AG08395 (cell line): ENCODE data around the gene POLD2.

Experiments
- DNase-seq: peaks from one replicate; pipeline ENCODE4 v3.0.0; 2012; ENCODE audit warnings: mixed read lengths, low spot score

POLD2 gene

GRCh38 chr7:44152971-44153947 is 29.9 kb upstream of the POLD2 start:
- no peak for DNase-seq

- no peak for DNase-seq
Observed at GRCh38 chr7:44151956-44152355, 28.6 kb upstream of the POLD2 start.

- DNase-seq: no peak
Observed at GRCh38 chr7:44150966-44151941, 27.9 kb upstream of the POLD2 start.

GRCh38 chr7:44150466-44150832 is 27.1 kb upstream of the POLD2 start:
- no peak for DNase-seq

DNA sequence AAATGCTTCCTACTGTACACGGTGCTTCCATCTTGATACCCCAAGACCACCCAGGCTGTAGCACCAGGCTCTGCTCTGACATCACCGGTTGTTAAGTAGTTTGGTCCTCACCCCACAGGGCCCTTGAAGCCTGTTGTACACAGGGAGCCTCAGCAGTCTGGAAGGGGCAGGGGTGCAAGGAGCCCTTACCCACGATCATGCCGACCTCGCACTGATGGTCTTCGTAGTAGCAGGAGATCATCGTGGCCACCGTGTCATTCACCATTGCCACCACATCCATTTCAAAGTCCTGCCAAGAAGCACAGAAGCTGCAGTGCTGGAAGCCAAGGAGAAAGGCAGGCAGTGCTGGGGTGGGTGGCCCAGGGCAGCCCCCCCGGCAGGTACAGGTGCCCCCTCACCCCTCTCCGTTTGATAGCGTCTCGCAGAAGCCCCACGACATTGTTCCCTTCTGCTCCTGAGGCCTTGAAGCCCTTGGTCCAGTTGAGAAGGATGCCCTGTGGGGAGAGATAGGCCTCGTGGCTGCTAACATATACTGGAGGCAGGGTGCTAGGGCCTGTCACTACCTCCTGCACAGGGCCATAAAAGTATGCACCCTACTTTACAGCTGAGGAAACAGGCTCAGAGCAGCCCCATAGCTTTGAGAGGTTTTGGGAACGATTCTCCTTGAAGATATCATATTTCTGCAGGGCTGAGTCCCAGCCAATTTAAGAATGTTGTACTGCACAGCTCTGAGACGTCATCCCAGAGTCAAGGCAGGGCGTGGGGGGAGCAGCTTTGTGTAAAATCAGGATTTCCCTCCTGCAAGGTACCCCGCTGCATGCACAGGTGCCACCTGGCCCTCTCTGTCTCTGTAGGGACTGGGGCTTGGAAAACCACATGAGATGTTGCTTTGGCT is 26.5 kb upstream of the POLD2 start:
- DNase-seq: no peak

DNA sequence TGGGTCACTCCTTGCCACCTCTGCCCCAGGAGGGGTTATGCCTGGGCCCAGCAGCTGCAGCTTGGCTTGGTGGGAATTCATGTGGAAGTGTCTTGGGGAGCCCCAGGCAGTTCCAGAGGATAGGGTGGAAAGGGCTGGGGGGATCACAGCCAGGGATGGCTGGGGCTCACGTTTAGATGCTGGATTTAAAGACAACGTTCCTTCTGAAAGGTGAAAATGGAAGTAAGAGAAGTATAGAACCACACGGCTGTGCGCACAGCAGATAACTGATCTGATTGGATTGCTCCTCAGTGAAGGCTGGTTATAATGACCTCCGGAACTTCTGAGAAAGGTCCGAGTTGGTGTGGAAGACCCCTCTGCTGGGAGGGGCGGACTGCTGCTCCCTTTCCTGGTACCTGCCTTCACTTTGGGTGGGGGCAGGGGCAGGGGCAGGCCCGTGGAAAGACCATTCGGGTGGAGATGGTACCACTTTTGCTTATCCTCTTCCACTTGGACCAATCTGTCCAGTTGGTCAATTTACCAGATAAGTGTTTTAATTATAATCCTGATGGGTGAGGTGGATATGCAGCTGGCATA is 25.7 kb upstream of the POLD2 start:
- DNase-seq: no peak

DNA sequence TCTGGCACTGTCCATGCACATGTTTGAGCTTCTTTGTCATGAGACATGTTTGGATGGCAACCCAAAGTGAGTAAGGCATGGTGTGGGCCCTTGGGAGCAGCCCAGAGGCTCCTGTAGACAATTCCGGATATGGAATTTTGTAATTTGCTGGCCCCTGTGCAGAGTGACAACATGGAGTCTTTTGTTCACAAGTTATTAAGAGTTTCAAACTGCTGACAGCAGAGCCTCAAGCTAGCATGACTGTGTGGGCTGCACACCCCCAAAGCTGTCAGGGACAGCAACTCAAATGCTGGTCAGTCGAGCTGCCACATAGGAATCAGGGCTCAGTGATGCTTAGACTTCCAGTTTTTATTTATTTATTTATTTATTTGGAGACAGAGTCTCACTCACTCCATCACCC is 24.8 kb upstream of the POLD2 start:
- no peak for DNase-seq

DNA sequence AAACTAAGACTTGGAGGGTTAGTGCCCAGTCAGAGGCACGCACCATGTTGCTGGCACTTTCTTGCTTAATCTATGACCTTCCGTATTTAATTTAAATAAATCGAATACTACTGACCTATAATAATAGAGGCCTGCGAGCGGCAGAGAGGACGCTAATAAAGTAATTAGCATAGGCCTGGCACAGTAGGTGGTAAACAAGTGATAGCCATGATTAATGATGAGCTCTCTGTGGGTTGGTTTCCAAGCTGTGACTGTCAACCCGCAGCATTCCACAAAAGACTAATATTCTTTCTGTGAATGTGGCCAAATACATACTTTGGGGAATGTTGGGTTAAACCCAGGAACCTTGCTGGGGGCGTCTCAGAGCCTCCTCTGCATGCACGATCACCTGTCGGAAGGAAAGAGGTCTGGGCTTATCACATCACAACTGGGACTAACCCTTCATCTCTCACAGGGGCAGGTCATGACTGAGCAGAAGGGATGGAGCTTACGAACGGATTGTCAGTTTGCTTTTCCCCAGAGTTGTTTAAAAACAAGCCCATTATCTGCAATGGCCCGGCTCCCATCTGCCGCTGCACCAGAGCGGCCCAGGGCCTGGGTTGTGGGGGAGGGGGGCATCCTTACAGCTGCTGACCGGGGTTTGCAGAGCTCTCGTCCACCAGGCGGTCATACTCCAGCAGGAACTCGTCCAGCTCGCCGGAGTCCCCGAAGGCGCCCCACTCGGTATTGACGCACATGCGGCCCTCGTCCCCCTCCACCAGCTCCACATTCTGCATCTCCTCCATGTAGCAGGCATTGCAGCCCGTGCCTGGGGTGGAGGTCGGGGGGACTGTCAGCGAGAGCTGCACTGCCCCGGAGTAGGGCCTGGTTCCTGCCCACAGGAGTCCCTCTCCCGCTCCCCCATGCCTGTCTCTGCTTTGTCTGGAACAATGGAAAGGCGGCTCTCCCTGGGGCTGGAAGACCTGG is 24.0 kb upstream of the POLD2 start:
- DNase-seq: no peak

GRCh38 chr7:44145969-44146911 is 22.9 kb upstream of the POLD2 start:
- peak; percentile 93 for DNase-seq

- no peak for DNase-seq
Observed at GRCh38 chr7:44145479-44145968, 22.2 kb upstream of the POLD2 start.

DNA sequence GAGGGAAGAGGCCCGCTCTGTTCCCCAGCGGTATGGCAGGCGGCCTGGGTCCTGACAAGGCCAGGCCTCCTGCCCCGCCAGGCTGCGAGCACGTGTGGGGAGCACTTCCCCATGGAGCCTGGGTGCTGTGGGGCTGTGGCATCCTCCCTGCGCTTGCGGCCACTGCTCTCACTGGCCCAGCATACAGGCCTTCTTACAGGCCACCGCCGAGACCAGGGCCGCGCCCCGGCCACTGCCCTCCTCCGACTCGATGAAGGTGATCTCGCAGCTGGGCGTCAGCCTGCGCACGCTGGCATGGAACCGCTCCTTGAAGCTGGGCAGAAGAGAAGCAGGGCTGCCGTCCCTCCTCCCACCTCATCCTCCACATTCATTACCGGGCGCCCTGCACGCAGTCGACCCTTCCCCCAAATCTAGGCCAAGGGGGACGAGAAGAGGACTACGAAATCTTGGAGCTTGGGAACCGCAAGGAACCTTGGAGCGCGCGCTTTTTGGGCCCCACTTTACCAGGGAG is 21.7 kb upstream of the POLD2 start:
- no peak for DNase-seq

GRCh38 chr7:44144426-44144967 is 21.1 kb upstream of the POLD2 start:
- no peak for DNase-seq

- no peak for DNase-seq
Observed at GRCh38 chr7:44143646-44144250, 20.4 kb upstream of the POLD2 start.

GRCh38 chr7:44142028-44142427 is 18.7 kb upstream of the POLD2 start:
- DNase-seq: no peak

- DNase-seq: no peak
Observed at GRCh38 chr7:44141221-44141850, 18.0 kb upstream of the POLD2 start, which contains the start of gene MYL7. TSS of gene MYL7 (minus strand) at chr7:44141332. CDS start at chr7:44141305, 27 bp downstream.

DNA sequence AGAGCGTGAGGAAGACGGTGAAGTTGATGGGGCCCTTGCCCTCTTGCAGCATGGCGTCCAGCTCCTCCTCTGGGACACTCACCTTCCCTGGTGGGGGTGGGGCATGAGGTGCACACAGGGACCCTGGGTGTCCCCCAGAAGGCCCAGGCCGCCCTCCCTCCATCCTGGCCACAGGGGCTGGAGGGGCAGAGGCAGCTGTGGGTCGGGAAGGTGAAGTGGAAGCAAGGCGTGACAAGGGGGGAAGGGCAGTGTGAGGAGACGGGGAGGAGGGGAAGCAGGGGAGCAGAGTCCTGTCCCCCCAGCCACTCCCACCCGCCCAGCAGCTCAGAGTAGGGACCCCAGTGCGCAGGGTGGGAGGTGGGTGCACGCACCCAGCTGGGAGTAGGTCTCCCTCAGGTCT is 17.0 kb upstream of the POLD2 start:
- no peak for DNase-seq

DNA sequence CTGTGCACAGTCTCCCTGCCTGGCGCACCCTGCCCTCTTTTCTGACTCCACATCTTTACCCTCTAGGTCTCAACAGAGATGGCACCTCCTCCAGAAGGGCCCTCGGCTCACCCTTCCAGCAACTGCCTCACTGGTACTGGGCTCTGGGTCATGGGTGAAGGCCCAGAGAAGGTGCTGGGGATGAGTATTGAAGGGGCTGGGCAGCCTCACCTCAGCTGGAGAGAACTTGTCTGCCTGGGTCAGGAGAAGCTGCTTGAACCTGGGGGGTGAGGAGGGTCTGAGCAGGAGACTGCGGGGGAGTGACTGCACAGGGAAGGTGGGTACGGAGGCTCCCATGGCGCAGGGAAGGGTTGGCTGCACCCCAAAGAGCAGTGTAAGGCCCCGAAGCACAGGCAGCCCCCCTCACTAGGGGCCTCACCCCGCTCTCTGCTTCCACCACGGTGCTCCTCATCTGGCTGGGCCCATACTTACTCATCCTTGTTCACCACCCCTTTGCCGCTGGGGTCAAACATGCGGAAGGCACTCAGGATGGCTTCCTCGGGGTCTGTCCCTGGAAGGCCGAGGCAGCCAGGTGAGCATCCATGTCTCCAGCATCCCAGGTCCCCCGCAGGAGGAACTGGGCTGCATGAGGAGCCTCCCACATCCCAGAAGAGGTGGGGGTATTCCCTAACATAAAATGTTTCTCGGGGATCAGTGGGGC is 16.1 kb upstream of the POLD2 start:
- no peak for DNase-seq
